ENCODE measurements around the gene BCR.

BCR gene

GRCh38 chr22:23210428-23211170, 30.3 kb downstream of the BCR start:
- Histone ChIP-seq H3K4me3 (ENCODE audit: low read length) (no peak overlapping the region), H3K27me3 (ENCODE audit: control insufficient read depth, insufficient read depth, low read length) (no peaks in the 10 kb centered on the region), H3K4me1 (ENCODE audit: control insufficient read depth, insufficient read depth, low read length) (peaks cover 10% of the 10 kb centered on the region), H3K36me3 (ENCODE audit: control insufficient read depth, insufficient read depth, low read length) (no peaks in the 10 kb centered on the region), H3K9me3 (ENCODE audit: control insufficient read depth, low read length) (no peaks in the 10 kb centered on the region), H3K9ac (ENCODE audit: low read length) (no peak overlapping the region)

DNA sequence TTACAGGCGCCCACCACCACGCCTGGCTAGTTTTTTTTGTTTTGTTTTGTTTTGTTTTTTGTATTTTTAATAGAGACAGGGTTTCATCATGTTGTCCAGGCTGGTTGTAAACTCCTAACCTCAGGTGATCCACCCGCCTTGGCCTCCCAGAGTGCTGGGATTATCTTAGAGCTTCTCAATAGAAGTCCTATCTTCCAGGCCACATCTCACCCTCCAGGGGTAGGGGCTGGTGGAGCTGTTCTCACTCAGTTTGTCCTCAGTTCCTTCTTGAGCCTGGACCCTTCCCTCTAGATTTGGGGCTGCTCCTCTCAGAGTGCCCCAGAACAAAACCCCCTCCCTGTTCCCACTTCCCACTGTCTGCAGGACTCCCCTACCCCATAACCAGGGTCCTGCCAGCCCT, 31.3 kb downstream of the BCR start:
- H3K4me3 ChIP-seq (ENCODE audit: low read length), result no peak overlapping the region
- H3K4me1 ChIP-seq (ENCODE audit: control insufficient read depth, insufficient read depth, low read length), result peaks cover 16% of the 10 kb centered on the region
- no peaks in the 10 kb centered on the region for H3K9me3 ChIP-seq (ENCODE audit: control insufficient read depth, low read length)

DNA sequence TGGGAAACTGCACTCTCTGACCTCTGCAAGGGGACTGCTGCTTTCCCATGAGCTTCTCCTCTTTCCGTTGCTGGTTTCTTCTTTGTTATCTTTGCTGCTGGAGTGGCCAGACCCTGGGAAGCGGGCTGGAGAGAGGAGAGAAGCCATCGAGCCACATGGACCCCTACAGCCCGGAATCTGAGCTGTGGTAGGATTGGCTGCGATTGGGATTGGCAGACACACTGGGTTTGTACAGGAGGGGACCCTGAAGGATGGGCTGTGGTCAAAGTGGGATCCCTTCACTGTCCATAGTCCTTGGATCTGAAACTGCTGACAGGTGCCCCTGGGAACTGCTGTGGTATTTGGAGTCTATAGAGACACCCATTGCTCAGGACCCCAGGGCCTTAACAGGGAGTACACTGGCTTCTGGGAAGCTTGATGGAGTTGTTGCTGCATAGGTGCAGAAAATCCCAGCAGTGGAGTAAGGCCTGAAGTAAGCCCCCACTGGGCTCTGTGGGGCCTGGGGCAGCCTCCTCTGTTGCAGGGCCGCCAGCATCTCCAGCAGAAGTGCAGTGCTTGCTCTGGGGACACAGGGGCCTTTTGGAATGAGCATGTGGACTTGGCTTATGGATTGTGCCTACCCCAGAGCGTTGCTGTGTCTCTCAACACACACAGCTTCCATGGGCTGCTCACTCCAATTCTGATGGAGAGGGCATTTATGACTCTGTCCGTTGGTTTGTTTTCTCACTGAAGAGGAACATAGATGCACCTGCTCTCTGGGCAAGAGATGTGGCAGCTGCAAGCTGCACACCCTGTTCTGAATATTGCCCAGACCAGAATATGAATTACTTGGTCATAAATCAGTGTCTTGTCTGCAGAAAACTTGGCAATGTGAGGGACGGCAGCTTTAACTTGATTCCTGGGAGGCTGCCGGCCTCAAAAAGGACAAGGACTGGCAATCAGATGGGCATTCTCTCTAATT, 32.0 kb downstream of the BCR start:
- Histone ChIP-seq H3K9me3 (ENCODE audit: control insufficient read depth, low read length) (no peaks in the 10 kb centered on the region), H3K36me3 (ENCODE audit: control insufficient read depth, insufficient read depth, low read length) (no peaks in the 10 kb centered on the region), H3K27me3 (ENCODE audit: control insufficient read depth, insufficient read depth, low read length) (no peaks in the 10 kb centered on the region), H3K4me1 (ENCODE audit: control insufficient read depth, insufficient read depth, low read length) (peaks cover 23% of the 10 kb centered on the region), H3K4me3 (ENCODE audit: low read length) (no peak overlapping the region), H3K9ac (ENCODE audit: low read length) (no peak overlapping the region)

More for the DNA sequence above, 31.3 kb downstream of the BCR start:
- H3K27me3 ChIP-seq (ENCODE audit: control insufficient read depth, insufficient read depth, low read length), result no peaks in the 10 kb centered on the region
- H3K36me3 ChIP-seq (ENCODE audit: control insufficient read depth, insufficient read depth, low read length), result no peaks in the 10 kb centered on the region
- H3K9ac ChIP-seq (ENCODE audit: low read length), result no peak overlapping the region

DNA sequence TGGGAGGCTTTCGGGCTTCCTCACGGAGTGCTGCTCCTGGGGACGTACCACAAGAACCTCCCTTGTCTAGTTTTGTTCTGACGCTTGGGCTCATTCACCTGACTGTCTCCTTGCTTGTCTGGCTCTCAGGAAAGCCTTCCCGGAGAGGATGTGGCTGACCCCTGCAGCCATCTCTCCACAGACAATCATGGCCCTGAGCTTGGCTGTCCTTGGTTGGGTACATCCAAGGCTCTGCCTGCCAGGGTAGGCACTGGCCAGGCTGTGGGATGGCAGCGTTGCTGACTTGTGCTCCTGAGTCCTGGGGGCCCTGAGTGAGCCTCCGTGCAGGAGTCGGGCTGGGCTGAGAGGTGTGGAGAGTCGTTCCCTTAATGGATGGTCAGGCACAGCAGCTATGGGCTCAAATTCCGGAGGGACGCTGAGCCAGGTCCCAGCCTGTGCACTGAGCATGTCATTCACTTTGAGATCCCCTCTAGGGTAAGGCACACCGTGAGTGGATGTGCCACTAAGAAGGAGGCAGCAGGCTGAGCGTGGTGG, 32.8 kb downstream of the BCR start:
- Histone ChIP-seq H3K9me3 (ENCODE audit: control insufficient read depth, low read length) (no peaks in the 10 kb centered on the region), H3K27me3 (ENCODE audit: control insufficient read depth, insufficient read depth, low read length) (no peaks in the 10 kb centered on the region), H3K36me3 (ENCODE audit: control insufficient read depth, insufficient read depth, low read length) (no peaks in the 10 kb centered on the region), H3K4me1 (ENCODE audit: control insufficient read depth, insufficient read depth, low read length) (peaks cover 31% of the 10 kb centered on the region), H3K9ac (ENCODE audit: low read length) (no peak overlapping the region), H3K4me3 (ENCODE audit: low read length) (no peak overlapping the region)

DNA sequence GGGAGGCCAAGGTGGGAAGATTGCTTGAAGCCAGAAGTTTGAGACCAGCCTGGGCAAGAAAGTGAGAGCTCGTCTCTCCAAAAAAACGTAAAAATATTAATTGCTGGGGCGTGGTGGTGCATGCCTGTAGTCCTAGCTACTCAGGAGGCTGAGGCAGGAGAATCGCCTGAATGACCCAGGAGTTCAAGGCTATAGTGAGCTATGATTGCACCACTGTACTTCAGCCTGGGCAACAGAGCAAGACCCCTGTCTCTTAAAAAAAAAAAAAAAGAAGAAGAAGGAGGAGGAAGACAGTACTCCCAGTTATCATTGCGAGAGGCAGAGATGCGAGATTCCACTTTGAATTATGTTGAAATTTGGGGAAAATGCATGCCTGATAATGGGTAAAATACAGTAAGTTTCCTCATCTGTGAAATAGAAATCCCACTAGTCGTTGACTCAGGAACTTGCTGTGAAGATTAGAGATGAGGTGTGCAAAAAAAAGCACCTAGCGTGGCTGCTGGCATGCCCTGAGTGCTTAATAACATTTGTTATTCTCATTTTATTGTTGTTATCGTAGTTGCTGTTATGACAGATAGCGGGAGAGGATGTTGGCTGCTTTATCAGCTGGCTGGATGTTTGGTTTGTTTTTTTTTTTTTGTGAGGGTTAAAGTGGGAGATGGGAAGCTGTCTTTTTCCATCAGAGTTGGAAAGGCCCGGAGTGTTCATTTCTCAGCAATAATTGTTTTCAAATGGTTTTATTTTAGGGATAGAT, 33.4 kb downstream of the BCR start:
- H3K27me3 ChIP-seq (ENCODE audit: control insufficient read depth, insufficient read depth, low read length), result no peaks in the 10 kb centered on the region
- H3K4me1 ChIP-seq (ENCODE audit: control insufficient read depth, insufficient read depth, low read length), result peaks cover 38% of the 10 kb centered on the region
- no peaks in the 10 kb centered on the region for H3K36me3 ChIP-seq (ENCODE audit: control insufficient read depth, insufficient read depth, low read length)
- H3K9me3 ChIP-seq (ENCODE audit: control insufficient read depth, low read length), result no peaks in the 10 kb centered on the region
- no peak overlapping the region for H3K4me3 ChIP-seq (ENCODE audit: low read length)
- no peak overlapping the region for H3K9ac ChIP-seq (ENCODE audit: low read length)

DNA sequence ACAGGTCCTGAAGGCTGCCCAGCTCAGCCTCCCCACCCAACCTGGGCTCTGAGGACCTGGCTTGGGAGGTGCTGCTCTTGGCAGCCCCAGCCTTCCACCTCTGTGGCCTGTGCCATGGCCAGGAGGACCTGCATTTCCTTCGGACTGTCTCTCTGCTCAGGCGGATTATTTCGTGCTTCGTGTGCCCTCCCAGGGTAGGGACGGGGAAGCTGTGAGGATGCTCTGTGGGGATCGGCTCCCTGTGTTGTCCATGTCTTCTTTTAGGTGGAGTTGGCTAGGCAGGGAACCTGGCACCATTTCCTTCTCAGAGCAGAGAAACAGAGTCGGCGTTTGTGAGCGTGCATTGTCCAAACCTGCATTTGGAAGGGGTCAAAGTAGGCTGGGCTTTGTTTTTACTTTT, 34.1 kb downstream of the BCR start:
- Histone ChIP-seq H3K4me1 (ENCODE audit: control insufficient read depth, insufficient read depth, low read length) (peaks cover 44% of the 10 kb centered on the region), H3K9me3 (ENCODE audit: control insufficient read depth, low read length) (no peaks in the 10 kb centered on the region)

DNA sequence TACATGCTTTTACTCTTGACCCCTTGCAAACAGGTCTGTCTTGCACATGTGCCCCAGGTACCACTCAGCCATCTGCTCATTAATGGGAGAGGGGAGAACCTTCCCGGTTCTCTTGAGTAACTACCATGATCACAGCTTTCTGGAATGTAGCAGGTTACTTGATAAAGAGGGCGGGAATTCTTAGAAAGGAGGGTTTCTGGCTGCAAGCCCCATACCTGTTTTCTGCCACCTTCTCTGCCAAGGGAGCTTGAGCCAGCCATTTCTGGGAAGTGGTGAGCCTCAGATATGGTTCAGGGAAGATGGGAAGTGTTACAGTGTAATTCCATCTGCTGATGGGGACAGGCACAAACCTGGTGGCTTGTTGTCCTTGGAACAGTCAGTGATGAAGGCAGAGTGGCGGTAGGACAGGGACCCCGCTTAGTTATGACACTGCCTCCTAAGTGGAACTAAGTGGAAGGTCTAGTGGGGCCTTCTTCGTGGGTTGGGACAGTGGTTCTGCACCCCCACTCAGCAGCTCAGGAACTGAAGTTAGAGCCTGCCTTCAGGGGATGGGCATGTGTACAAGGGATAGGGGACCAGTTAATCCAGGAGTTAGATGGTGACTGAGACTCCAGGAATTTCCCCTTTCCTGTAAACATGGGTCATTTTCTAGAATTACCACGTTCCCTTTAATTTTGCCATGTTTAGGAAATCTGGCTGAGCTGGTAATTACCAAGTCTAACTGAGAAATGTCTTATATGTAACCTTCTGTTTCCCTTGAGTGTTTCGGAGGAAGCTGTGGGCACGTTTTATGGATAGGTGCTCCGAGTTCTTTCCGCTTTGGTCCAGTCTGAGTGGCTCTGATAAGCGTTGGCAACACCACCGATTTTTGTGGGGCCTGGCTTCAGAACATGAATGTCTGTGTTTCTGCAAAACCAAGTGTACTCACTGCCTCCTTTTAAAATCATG, 35.3 kb downstream of the BCR start:
- Histone ChIP-seq H3K4me3 (ENCODE audit: low read length) (no peak overlapping the region), H3K9ac (ENCODE audit: low read length) (no peak overlapping the region), H3K4me1 (ENCODE audit: control insufficient read depth, insufficient read depth, low read length) (peaks cover 56% of the 10 kb centered on the region), H3K27me3 (ENCODE audit: control insufficient read depth, insufficient read depth, low read length) (no peaks in the 10 kb centered on the region), H3K36me3 (ENCODE audit: control insufficient read depth, insufficient read depth, low read length) (no peaks in the 10 kb centered on the region), H3K9me3 (ENCODE audit: control insufficient read depth, low read length) (no peaks in the 10 kb centered on the region)

More for the DNA sequence above, 34.1 kb downstream of the BCR start:
- no peak overlapping the region for H3K4me3 ChIP-seq (ENCODE audit: low read length)
- no peaks in the 10 kb centered on the region for H3K27me3 ChIP-seq (ENCODE audit: control insufficient read depth, insufficient read depth, low read length)
- H3K36me3 ChIP-seq (ENCODE audit: control insufficient read depth, insufficient read depth, low read length), result no peaks in the 10 kb centered on the region
- no peak overlapping the region for H3K9ac ChIP-seq (ENCODE audit: low read length)

DNA sequence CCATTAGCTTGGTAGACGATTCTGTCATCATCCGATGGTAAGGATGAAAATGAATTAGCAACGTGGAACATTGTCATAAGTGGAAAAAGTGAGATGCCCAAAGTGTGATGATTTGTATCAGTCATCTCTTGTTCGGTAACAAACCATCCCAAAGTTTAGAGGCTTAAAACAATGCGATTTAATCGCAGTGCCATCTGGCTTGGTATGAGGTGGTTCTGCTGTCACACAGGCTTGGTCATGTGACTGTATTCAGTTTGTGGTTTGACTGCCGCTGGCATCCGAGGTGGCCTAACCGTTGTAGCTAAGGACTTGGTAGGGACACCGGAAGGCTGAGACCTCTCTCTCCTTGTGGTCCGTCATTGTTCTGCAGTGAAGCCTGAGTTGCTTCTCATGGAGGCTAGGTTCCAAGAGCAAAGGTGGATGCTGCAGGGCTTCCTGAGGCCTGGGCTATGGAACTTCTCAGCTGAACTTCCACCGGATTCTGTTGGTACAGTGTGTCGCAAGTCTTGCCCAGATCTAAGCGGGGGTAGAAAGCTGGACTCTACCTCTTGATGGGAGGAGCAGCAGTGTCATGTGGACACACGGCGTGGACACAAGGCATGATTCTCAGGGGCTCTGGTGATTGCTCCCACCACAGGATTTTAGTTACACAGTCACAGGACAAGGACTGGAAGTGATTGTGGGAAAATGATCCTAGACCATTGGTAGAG, 36.3 kb downstream of the BCR start:
- no peak overlapping the region for H3K4me3 ChIP-seq (ENCODE audit: low read length)
- H3K36me3 ChIP-seq (ENCODE audit: control insufficient read depth, insufficient read depth, low read length), result no peaks in the 10 kb centered on the region
- H3K4me1 ChIP-seq (ENCODE audit: control insufficient read depth, insufficient read depth, low read length), result peaks cover 61% of the 10 kb centered on the region
- H3K9ac ChIP-seq (ENCODE audit: low read length), result no peak overlapping the region
- no peaks in the 10 kb centered on the region for H3K9me3 ChIP-seq (ENCODE audit: control insufficient read depth, low read length)
- H3K27me3 ChIP-seq (ENCODE audit: control insufficient read depth, insufficient read depth, low read length), result no peaks in the 10 kb centered on the region

DNA sequence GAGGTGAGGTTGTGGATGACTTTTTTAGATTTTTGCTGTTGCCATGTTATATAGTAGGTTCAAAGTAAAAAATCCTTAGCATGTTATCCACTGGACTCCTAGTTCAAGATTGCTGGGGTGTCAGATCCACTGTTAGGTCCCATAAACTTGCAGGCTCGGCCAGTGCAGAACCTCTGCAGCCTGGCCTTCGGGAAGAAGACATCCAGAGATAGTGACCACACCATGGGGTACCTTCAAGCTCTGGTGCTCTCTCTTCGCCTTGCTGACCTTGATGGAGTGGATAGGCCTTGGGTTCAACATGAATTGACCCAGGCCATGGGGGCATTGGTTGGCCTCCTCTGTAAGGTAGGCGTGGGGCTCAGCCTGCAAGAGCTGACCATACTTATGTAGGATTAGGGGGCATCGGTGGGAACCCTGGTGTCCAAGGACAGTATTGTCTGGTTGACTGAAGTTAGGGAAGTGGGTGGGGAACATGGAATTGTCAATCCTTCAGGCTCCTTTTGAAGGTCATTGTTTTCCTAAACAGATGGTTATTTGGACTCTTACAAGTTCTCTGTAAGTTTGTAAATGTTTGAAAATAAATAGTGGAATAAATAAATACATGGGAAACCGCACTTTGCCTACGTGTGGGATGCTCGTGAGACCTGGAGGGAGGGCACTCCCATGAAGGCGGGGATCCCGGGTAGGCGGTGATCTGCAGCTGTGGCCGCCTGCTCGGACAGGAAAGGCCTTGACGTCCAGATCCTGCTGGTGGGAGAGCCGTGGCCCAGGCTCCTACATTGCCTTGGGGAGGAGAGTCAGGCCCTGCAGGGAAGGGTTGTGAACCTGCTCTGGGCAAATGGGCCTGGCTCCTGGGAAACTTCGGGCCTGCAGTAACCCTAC, 37.1 kb downstream of the BCR start:
- peaks cover 59% of the 10 kb centered on the region for H3K4me1 ChIP-seq (ENCODE audit: control insufficient read depth, insufficient read depth, low read length)
- no peaks in the 10 kb centered on the region for H3K9me3 ChIP-seq (ENCODE audit: control insufficient read depth, low read length)
- no peak overlapping the region for H3K4me3 ChIP-seq (ENCODE audit: low read length)
- no peaks in the 10 kb centered on the region for H3K36me3 ChIP-seq (ENCODE audit: control insufficient read depth, insufficient read depth, low read length)
- no peak overlapping the region for H3K9ac ChIP-seq (ENCODE audit: low read length)
- H3K27me3 ChIP-seq (ENCODE audit: control insufficient read depth, insufficient read depth, low read length), result no peaks in the 10 kb centered on the region
